Measurements from ENCODE around the gene LRRC74B. TPM values are rescaled to one million over a fixed set of nuclear protein-coding genes. Genes with fewer than 3 reads are reported as not detected.

The LRRC74B gene
- total and polyA plus RNA-seq, 2 of the 4 experiments (the other 2 are of a cell fraction) = not detected

DNA sequence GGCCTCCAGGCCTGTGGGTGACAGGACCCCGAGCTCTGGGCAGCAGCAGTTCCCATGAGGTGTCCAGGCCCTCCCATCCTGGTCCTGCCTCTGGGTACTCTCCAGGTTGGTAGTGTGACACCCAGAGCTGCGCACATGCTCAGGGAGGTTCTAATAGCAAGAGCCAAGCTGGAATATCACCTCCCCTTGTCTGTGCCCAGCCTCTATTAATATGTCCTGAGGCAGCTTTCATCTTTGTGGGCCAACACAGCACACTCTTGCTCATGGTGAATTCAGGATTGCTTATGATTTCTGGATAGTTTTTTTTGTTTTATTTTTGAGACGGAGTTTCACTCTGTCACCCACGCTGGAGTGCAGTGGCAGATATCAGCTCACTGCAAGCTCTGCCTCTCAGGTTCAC lies 27.4 kb upstream of the LRRC74B start:
- TF ChIP-seq MXI1 (IDR thresholded peaks at IDR 0.05; ENCODE audit: borderline replicate concordance, low read depth, low read length) = no peak
- TF ChIP-seq BHLHE40 (IDR thresholded peaks at IDR 0.05; ENCODE audit: low read depth, low read length) = no peak
- no peak for TF ChIP-seq SMC3 (IDR thresholded peaks at IDR 0.05; ENCODE audit: low read depth, low read length)
- no peak for TF ChIP-seq RCOR1 (IDR thresholded peaks at IDR 0.05; ENCODE audit: insufficient replicate concordance, low read length)
- TF ChIP-seq, protein P1, sequence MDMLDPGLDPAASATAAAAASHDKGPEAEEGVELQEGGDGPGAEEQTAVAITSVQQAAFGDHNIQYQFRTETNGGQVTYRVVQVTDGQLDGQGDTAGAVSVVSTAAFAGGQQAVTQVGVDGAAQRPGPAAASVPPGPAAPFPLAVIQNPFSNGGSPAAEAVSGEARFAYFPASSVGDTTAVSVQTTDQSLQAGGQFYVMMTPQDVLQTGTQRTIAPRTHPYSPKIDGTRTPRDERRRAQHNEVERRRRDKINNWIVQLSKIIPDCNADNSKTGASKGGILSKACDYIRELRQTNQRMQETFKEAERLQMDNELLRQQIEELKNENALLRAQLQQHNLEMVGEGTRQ (IDR thresholded peaks at IDR 0.05; ENCODE audit: low read depth, low read length) = no peak
- no peak for TF ChIP-seq CHD1 (IDR thresholded peaks at IDR 0.05; ENCODE audit: low read depth, low read length)
- TF ChIP-seq CEBPB (IDR thresholded peaks at IDR 0.05; ENCODE audit: low read depth, low read length) = no peak
- TF ChIP-seq, protein P2, sequence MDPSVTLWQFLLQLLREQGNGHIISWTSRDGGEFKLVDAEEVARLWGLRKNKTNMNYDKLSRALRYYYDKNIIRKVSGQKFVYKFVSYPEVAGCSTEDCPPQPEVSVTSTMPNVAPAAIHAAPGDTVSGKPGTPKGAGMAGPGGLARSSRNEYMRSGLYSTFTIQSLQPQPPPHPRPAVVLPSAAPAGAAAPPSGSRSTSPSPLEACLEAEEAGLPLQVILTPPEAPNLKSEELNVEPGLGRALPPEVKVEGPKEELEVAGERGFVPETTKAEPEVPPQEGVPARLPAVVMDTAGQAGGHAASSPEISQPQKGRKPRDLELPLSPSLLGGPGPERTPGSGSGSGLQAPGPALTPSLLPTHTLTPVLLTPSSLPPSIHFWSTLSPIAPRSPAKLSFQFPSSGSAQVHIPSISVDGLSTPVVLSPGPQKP (IDR thresholded peaks at IDR 0.05; ENCODE audit: borderline replicate concordance, low read depth, low read length) = no peak
- no peak for TF ChIP-seq RAD21 (IDR thresholded peaks at IDR 0.05; ENCODE audit: low read length)
- TF ChIP-seq, protein P3, sequence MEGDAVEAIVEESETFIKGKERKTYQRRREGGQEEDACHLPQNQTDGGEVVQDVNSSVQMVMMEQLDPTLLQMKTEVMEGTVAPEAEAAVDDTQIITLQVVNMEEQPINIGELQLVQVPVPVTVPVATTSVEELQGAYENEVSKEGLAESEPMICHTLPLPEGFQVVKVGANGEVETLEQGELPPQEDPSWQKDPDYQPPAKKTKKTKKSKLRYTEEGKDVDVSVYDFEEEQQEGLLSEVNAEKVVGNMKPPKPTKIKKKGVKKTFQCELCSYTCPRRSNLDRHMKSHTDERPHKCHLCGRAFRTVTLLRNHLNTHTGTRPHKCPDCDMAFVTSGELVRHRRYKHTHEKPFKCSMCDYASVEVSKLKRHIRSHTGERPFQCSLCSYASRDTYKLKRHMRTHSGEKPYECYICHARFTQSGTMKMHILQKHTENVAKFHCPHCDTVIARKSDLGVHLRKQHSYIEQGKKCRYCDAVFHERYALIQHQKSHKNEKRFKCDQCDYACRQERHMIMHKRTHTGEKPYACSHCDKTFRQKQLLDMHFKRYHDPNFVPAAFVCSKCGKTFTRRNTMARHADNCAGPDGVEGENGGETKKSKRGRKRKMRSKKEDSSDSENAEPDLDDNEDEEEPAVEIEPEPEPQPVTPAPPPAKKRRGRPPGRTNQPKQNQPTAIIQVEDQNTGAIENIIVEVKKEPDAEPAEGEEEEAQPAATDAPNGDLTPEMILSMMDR (conservative IDR thresholded peaks at IDR 0.05; ENCODE audit: low read depth, low read length) = no peak
- no peak for TF ChIP-seq RFX5 (IDR thresholded peaks at IDR 0.05; ENCODE audit: low read depth, low read length)
- no peak for TF ChIP-seq MAFK (IDR thresholded peaks at IDR 0.05; ENCODE audit: low read depth, low read length)
- no peak for TF ChIP-seq POLR2A (IDR thresholded peaks at IDR 0.05; ENCODE audit: low read depth, low read length)
- TF ChIP-seq FOS (IDR thresholded peaks at IDR 0.05; ENCODE audit: low read depth, low read length) = no peak
- no peak for TF ChIP-seq MAZ (IDR thresholded peaks at IDR 0.05; ENCODE audit: borderline replicate concordance, low read depth, low read length)
- H2BK20ac ChIP-seq (ENCODE audit: low read depth, low read length) = no peak overlapping the region
- no peak overlapping the region for H3K4ac ChIP-seq (ENCODE audit: low read depth, low read length)
- ATAC-seq (ENCODE audit: low read depth) = no peak
- no peak overlapping the region for H3K18ac ChIP-seq (ENCODE audit: low read depth, low read length)
- H3K36me3 ChIP-seq (ENCODE audit: control insufficient read depth, insufficient read depth, low read length) = no peaks in the 10 kb centered on the region
- H2BK5ac ChIP-seq (ENCODE audit: low read depth, low read length, poor library complexity, severe bottlenecking) = no peak overlapping the region
- no peak overlapping the region for H3K4me3 ChIP-seq (ENCODE audit: insufficient read depth, low read depth, low read length)
- H4K5ac ChIP-seq (ENCODE audit: low read depth, low read length) = no peak overlapping the region
- dilution Hi-C loops (cut with HindIII; ENCODE audit: low sequenced_read_pairs, unreplicated experiment) (no loop called here), in situ Hi-C loops (cut with MboI; ENCODE audit: low sequenced_read_pairs) (loop anchor here (10.0 kb wide), 1 partner anchor 76 kb away; no protein-coding TSS in a partner anchor), intact Hi-C loops (cut with micrococcal nuclease) (no loop called here)
- POLR2A ChIA-PET (ENCODE audit: unreplicated experiment) = no interaction called here
- no peak overlapping the region for H2AFZ ChIP-seq (replicated peaks; ENCODE audit: low read length, poor library complexity)
- DNase-seq = no peak
- no peak overlapping the region for H3K4me2 ChIP-seq (ENCODE audit: low read depth, low read length)
- whole genome bisulfite sequencing, 2 experiments (ENCODE audit: extremely low coverage in 2 of 2, insufficient read length in 1 of 2) = 86% methylated on average over 3 of the region's 4 CpGs; no CpG with 5 or more reads in 1 of the 2 experiments
- H2BK120ac ChIP-seq (ENCODE audit: low read depth, low read length) = no peak overlapping the region
- H4K20me1 ChIP-seq (ENCODE audit: insufficient read depth, low read length) = peaks cover 4% of the 10 kb centered on the region; the same call in 1 of the 2 replicates
- peaks cover 6% of the 10 kb centered on the region; the same call in 1 of the 2 replicates for H3K9me1 ChIP-seq (ENCODE audit: insufficient read depth, low read length)
- H3K56ac ChIP-seq (ENCODE audit: extremely low read depth, insufficient read depth, low read length) = no peak overlapping the region
- H2AK5ac ChIP-seq (ENCODE audit: low read depth, low read length) = no peak overlapping the region
- no peak overlapping the region for H4K91ac ChIP-seq (ENCODE audit: insufficient read depth, low read depth, low read length)
- 0 out of 4 replicates have a peak, but pooled peaks cover 0 to 5% of the 10 kb centered on the region in 2 experiments for H3K79me1 ChIP-seq (ENCODE audit: low read depth in 1 of 2, low read length in 2 of 2)
- CTCF ChIA-PET = no interaction called here
- H3K27ac ChIP-seq (ENCODE audit: insufficient read depth, low read length) = no peak overlapping the region
- H2BK15ac ChIP-seq (ENCODE audit: low read depth, low read length) = no peak overlapping the region
- no peak overlapping the region for H3K9ac ChIP-seq (ENCODE audit: low read depth, low read length)
- no peak overlapping the region for H3K23ac ChIP-seq (ENCODE audit: low read depth, low read length)
- peaks cover 7% of the 10 kb centered on the region for H3K27me3 ChIP-seq (ENCODE audit: control insufficient read depth, insufficient read depth, low read length)
- H2AK9ac ChIP-seq (replicated peaks; ENCODE audit: low read depth, low read length, poor library complexity) = no peak overlapping the region
- no peak overlapping the region for H3K14ac ChIP-seq (replicated peaks; ENCODE audit: low read depth, low read length)
- H4K8ac ChIP-seq (ENCODE audit: low read depth in 2 of 2, low read length in 2 of 2) = no peak overlapping the region
- peaks cover 14% of the 10 kb centered on the region for H3K4me1 ChIP-seq (ENCODE audit: control insufficient read depth, insufficient read depth, low read length)
- no TSS peak for BruUV-seq (replicated peaks)
- H3K9me3 ChIP-seq (ENCODE audit: control insufficient read depth, insufficient read depth, low read length) = no peaks in the 10 kb centered on the region

Measured in IMR-90 (cell line).